Epidermal melanocyte (primary cell): ENCODE results near the gene ZNF740.

Experiments
- DNase-seq: peaks from one replicate; pipeline ENCODE4 v3.0.0; 2011; ENCODE audit warnings: low spot score; ENCODE audit not compliant: insufficient read length

ZNF740 gene

GRCh38 chr12:53226815-53227214 is 46.3 kb downstream of the ZNF740 start:
- no peak for DNase-seq

- DNase-seq: no peak
Observed at GRCh38 chr12:53227341-53227740, 46.8 kb downstream of the ZNF740 start.

GRCh38 chr12:53227836-53228235 is 47.3 kb downstream of the ZNF740 start:
- DNase-seq: no peak

- DNase-seq: no peak
Observed at GRCh38 chr12:53229454-53229853, 48.9 kb downstream of the ZNF740 start.

GRCh38 chr12:53230108-53230845 is 49.8 kb downstream of the ZNF740 start:
- DNase-seq: no peak

- DNase-seq: no peak
Observed at GRCh38 chr12:53231671-53231920, 51.1 kb downstream of the ZNF740 start.

GRCh38 chr12:53231921-53232645 is 51.6 kb downstream of the ZNF740 start, which contains the start of gene RARG:
Gene RARG, minus strand, starts transcription at chr12:53232209. Its CDS starts 4,664 bp downstream, at chr12:53227545.
- DNase-seq: peak; percentile 83

GRCh38 chr12:53232646-53233461 is 52.3 kb downstream of the ZNF740 start:
- no peak for DNase-seq

- DNase-seq: no peak
Observed at GRCh38 chr12:53233671-53234121, 53.2 kb downstream of the ZNF740 start.

GRCh38 chr12:53234271-53234914 is 53.9 kb downstream of the ZNF740 start:
- DNase-seq: no peak

- no peak for DNase-seq
Observed at GRCh38 chr12:53235164-53235563, 54.6 kb downstream of the ZNF740 start.

- no peak for DNase-seq
Observed at GRCh38 chr12:53235742-53236442, 55.4 kb downstream of the ZNF740 start.

GRCh38 chr12:53236443-53237111 is 56.1 kb downstream of the ZNF740 start:
- DNase-seq: no peak

- DNase-seq: no peak
Observed at GRCh38 chr12:53239643-53240258, 59.2 kb downstream of the ZNF740 start.

GRCh38 chr12:53241623-53242412 is 61.3 kb downstream of the ZNF740 start:
- no peak for DNase-seq

- DNase-seq: no peak
Observed at GRCh38 chr12:53244337-53244736, 63.8 kb downstream of the ZNF740 start.
